Activated T-helper 17 cell treated with anti-CD3 and anti-CD28 coated beads, Interleukin-2, amount 50 U/mL, for 72 hours (primary cell): ENCODE results near the gene PPP1CC. TPM values are rescaled to one million over a fixed set of nuclear protein-coding genes. Genes with fewer than 3 reads are reported as not detected.

Experiments
- ATAC-seq: fragments of 150-1000 bp; cut with Tn5 transposase; replicated peaks from 2 replicates; pipeline ENCODE4 v1.10.0; 2021; ENCODE audit warnings: mild to moderate bottlenecking, moderate library complexity
- H3K27ac Mint-ChIP-seq: one replicate; pipeline ENCODE4 v1.8.0; 2022; ENCODE audit warnings: mixed read lengths
- H3K27me3 Mint-ChIP-seq: one replicate; pipeline ENCODE4 v1.8.0; 2022; ENCODE audit warnings: mixed read lengths
- H3K36me3 Mint-ChIP-seq: one replicate; pipeline ENCODE4 v1.8.0; 2022; ENCODE audit warnings: low read depth, mild to moderate bottlenecking, mixed read lengths
- H3K4me1 Mint-ChIP-seq: one replicate; pipeline ENCODE4 v1.8.0; 2022; ENCODE audit warnings: mixed read lengths
- H3K4me3 Mint-ChIP-seq: one replicate; pipeline ENCODE4 v1.8.0; 2022; ENCODE audit warnings: mild to moderate bottlenecking, mixed read lengths
- H3K9me3 Mint-ChIP-seq: one replicate; pipeline ENCODE4 v1.8.0; 2022; ENCODE audit warnings: mixed read lengths
- total RNA-seq, 2 donors: library from RNA; stranded (reverse); gene quantifications; one replicate each; pipeline ENCODE4 v1.2.3, GENCODE V29; 2022

PPP1CC gene
- 100 to 1,000 TPM; 185 to 259 TPM for total RNA-seq

DNA sequence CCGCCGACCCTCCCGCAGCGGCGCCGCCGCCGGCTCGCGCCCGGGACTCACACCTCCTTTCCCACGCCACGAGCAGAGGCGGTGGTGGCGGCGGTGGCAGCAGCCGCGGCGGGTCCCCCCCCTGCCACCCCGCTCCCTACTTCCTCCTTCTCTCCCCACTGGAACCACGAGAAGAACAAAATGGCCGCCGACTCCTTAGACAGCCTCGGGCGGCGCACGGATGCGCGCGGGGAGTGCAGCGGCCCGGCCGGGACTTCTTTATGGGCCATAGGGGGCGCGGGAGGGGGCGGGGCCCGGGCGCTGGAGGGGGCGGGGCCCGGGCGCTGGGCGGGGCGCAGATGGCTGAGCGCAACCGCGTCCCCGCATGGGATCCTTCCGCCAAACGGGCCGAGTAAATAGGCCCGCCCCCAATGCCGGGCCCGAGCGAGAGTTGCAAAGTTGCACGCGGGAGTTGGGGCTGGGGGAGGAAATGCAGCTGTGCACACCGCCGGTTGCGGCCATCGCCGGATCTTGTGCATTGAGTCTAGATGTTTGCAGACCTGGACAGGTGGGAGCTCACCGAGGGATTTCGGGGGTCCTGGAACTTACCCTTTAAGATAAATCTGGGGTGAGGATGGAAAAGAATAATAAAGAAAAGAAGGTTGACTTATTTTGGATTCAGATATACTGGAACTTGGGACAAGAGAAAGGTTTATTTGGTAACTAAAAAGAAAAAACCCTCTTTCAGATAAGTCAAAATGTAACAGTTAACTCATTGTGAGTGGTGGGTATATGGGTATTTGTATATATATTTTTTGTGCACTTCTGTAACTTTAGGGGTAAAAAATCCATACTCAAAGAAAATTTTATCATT lies at the start of gene PPP1CC:
PPP1CC (minus strand) TSS at position 174 of the 853 bp plus-strand sequence. CDS start 184 bp downstream, outside the sequence.
- H3K4me1 Mint-ChIP-seq = peaks cover 33% of the 10 kb centered on the region
- H3K27me3 Mint-ChIP-seq = no peaks in the 10 kb centered on the region
- peaks cover 48% of the 10 kb centered on the region for H3K36me3 Mint-ChIP-seq
- peak within 1 kb of the TSS; percentile 97 for H3K27ac Mint-ChIP-seq
- H3K4me3 Mint-ChIP-seq = peak within 1 kb of the TSS; percentile 96
- ATAC-seq = peak; percentile 82
- H3K9me3 Mint-ChIP-seq = no peaks in the 10 kb centered on the region

DNA sequence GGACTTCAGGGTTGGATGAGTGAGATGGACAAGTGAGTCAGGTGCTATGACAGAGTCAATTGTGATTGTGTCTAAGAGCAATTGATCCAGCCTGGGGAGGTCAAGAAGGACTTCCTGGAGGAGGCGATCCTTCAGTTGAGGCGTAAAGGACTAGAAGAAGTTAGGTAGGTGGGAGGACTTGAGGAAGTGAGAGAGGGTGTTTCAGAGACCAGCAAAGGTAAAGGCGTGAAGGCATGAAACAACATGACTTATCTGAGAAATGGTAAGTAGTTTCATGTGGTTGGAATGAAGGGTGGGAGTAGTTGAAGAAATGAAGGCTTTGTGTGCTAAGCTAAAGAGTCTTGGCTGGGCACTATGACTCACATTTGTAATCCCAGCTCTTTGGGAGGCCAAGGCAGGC lies 48.9 kb upstream of the PPP1CC start:
- Mint-ChIP-seq H3K9me3 (no peaks in the 10 kb centered on the region), H3K4me1 (peaks cover 6% of the 10 kb centered on the region), H3K27me3 (no peaks in the 10 kb centered on the region), H3K36me3 (no peaks in the 10 kb centered on the region), H3K27ac (peak overlapping the region; percentile 49), H3K4me3 (peak overlapping the region; percentile 1)
- peak; percentile 92 for ATAC-seq

DNA sequence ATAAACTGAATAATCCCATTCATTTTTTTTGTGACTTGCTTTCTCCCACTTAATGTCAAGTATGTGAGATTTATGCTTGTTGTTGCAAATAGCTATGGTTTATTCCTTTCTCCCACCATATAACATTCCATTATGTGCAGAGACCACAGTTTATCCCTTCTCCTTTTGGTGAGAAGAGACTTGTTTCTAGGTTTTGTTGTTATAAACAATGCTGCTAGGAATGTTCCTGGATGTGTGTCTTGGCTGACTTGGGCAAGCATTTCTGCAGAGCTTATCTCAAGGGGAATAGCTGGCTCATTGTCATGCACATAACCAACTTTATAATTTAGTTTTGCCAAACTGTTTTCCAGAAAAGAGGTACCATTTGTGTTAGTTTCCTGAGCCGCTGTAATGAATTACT lies 47.6 kb upstream of the PPP1CC start:
- no peak overlapping the region for H3K4me3 Mint-ChIP-seq
- H3K27ac Mint-ChIP-seq = no peak overlapping the region
- no peak for ATAC-seq
- peaks cover 6% of the 10 kb centered on the region for H3K4me1 Mint-ChIP-seq
- H3K27me3 Mint-ChIP-seq = no peaks in the 10 kb centered on the region
- H3K36me3 Mint-ChIP-seq = no peaks in the 10 kb centered on the region
- H3K9me3 Mint-ChIP-seq = no peaks in the 10 kb centered on the region

DNA sequence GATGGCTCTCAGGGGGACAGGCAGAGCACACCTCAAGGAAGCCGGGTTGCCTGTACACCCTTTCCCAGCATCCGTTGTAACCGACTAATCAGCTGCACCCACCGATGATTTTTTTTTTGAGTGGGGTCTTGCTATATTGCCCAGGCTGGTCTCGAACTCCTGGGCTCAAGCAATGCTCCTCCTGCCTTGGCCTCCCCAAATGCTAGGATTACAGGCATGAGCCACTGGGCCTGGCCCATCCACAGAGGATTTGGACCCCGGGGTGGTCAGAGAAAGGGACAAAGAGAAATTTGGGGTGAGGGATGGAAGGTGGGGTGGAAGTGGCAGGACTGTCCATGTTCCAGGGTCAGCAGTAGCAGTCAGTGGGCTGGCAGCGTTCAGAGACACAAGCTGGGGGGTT lies 43.3 kb upstream of the PPP1CC start:
- Mint-ChIP-seq H3K4me1 (no peaks in the 10 kb centered on the region), H3K4me3 (no peak overlapping the region), H3K36me3 (no peaks in the 10 kb centered on the region), H3K9me3 (no peaks in the 10 kb centered on the region), H3K27me3 (no peaks in the 10 kb centered on the region), H3K27ac (no peak overlapping the region)
- no peak for ATAC-seq

DNA sequence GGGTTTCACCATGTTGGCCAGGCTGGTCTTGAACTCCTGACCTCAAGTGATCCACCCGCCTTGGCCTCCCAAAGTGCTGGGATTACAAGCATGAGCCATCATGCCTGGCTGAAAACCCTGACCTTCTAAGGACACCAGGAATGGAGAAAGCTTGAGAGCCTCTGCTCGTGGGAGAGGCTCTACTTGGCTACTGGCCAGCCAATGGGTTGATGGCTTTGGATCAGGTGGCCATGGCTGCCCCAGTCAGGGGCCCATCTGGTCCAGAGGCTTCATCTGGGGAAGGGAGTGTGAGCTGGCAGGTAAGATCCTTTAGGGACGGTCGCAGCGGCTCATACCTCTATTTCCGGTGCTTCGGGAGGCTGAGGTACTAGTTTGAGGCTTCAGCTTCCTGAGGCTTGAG lies 42.5 kb upstream of the PPP1CC start:
- Mint-ChIP-seq H3K36me3 (no peaks in the 10 kb centered on the region), H3K27me3 (no peaks in the 10 kb centered on the region), H3K4me3 (no peak overlapping the region), H3K9me3 (no peaks in the 10 kb centered on the region), H3K27ac (no peak overlapping the region), H3K4me1 (peaks cover 6% of the 10 kb centered on the region)
- ATAC-seq = no peak

DNA sequence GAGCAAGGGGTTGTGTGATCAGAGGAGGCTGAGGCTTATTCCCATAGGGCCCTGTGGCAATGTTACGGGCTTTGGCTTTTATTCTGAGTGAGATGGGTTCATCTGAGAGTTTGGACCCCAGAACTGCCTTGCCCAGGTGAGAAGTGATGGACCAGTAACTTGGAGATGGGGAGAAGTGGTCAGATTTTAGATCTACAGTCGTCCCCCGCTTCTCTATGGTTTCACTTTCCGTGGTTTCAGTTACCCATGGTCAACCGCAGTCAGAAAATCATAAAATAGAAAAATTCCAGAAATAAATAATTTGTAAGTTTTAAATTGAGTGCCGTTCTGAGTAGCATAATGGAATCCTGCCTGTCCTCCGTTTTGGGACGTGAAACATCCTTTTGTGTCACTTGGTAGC lies 40.2 kb upstream of the PPP1CC start:
- Mint-ChIP-seq H3K4me1 (peaks cover 24% of the 10 kb centered on the region), H3K4me3 (no peak overlapping the region), H3K9me3 (no peaks in the 10 kb centered on the region), H3K27ac (no peak overlapping the region), H3K27me3 (no peaks in the 10 kb centered on the region), H3K36me3 (no peaks in the 10 kb centered on the region)
- ATAC-seq = no peak

DNA sequence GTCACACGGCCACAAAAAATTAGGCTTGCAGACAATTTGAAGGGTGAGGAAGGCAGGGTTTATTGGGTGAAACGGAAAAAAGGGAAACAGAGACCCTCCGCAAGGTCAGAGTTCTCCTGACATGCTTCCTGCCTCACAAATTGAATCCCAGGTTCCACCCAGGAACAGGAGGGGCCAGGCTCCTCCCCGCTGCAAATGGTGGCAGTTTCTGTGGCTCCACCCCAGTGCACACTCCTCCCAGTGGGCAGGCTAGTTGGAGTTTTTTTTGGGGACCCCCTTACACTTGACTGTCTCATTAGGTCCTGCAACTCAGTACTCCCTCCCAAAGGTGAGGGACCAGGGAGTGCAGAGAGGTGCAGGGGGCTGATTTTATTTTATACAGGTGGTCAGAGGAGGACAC lies 39.4 kb upstream of the PPP1CC start:
- Mint-ChIP-seq H3K4me3 (no peak overlapping the region), H3K27ac (no peak overlapping the region), H3K36me3 (no peaks in the 10 kb centered on the region), H3K9me3 (no peaks in the 10 kb centered on the region), H3K27me3 (no peaks in the 10 kb centered on the region), H3K4me1 (peaks cover 24% of the 10 kb centered on the region)
- no peak for ATAC-seq

DNA sequence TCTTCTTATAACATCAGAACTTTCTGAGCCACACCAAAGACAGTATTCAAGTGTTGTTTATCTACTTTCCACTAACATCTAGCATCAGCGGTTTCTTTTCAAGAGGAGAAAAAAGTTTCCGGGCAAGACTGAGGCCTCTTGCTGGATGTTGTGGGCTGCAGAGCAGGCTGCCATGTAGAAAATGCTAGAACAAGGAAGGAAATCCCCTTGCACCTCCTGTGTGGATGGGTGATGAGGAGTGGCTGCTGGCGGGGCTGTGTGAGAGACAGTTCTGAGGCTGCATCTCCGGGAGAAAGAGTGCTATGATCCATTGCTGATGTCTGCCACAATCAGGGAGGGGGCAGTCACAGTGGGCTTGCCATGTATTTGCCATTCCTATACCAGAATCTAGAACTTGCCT lies 37.8 kb upstream of the PPP1CC start:
- Mint-ChIP-seq H3K36me3 (no peaks in the 10 kb centered on the region), H3K9me3 (no peaks in the 10 kb centered on the region), H3K4me1 (peaks cover 33% of the 10 kb centered on the region), H3K27ac (peak overlapping the region; percentile 92), H3K27me3 (no peaks in the 10 kb centered on the region), H3K4me3 (peak overlapping the region; percentile 60)
- ATAC-seq = peak; percentile 34

DNA sequence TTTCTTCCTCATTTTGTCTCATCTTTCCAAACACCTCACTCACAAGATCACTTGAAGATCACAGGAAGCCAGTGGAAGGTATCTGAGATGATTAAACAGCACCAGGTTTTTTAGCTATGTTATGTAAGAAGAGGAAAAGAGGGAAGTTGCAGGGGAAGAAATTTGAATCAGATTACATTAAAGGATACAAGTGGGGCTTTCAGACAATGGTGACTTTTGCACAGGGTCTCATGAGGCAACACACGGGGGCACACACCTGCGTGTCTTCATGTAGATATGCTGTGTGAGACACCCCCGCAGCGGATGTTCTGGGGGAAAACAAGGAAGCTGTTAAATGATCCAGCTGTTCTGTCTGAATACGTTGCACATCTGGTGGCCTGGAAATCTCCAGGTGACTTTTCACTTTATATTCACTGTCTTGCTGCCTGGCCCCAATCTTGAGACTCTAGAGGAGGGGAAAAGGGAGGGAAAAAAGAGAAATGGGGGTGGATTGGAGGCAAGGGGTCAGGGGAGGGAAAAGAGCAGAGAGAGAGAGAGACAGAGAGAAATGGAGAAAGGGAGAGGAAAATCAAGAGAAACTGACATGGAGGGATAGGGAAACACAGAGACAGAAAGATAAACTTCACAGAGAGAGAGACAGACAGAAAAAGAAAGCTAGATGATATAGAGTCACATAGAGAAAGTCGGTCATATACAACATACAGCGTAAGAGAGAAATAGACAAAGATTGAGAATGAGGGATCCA lies 36.3 kb upstream of the PPP1CC start:
- ATAC-seq = no peak
- peaks cover 37% of the 10 kb centered on the region for H3K4me1 Mint-ChIP-seq
- no peaks in the 10 kb centered on the region for H3K9me3 Mint-ChIP-seq
- no peaks in the 10 kb centered on the region for H3K36me3 Mint-ChIP-seq
- no peaks in the 10 kb centered on the region for H3K27me3 Mint-ChIP-seq
- H3K4me3 Mint-ChIP-seq = peak overlapping the region; percentile 60
- peak overlapping the region; percentile 92 for H3K27ac Mint-ChIP-seq

DNA sequence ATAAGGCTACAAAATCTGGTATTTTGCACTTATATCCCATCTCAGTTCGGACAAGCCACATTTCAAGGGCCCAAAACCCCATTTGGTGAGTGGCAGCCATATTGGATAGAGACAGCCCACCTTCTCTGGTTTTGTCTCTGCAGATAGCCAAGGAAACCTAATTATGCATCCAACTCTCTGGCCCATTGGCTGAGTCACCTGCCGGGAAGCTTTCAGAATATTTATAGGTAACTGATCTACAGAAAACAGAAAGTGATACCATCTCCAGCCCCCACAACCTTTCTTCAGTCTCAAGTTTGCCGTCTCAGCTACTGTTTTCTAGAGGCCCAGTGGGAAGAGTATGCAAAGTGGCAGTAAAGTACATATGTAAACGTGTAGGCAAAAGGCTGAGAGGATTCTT lies 33.7 kb upstream of the PPP1CC start:
- Mint-ChIP-seq H3K36me3 (no peaks in the 10 kb centered on the region), H3K9me3 (no peaks in the 10 kb centered on the region), H3K27me3 (no peaks in the 10 kb centered on the region), H3K4me3 (peak overlapping the region; percentile 60), H3K4me1 (peaks cover 47% of the 10 kb centered on the region), H3K27ac (peak overlapping the region; percentile 92)
- ATAC-seq = peak; percentile 89

DNA sequence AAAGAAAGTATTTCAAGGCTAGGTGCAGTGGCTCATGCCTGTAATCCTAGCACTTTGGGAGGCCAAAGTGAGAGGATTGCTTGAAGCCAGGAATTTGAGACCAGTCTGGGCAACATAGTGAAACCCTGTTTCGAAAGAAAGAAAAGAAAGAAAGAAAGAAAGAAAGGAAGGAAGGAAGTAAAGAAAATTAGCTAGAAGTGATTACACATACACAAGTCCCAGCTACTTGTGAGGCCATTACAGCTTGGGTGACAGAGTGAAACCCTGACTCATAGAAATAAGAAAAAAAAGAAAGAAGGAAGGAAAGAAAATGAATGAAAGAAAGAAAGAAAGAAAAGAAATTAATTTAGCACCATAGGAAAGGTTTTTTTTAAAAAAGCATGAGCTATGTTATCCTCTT lies 33.3 kb upstream of the PPP1CC start:
- peak; percentile 56 for ATAC-seq
- Mint-ChIP-seq H3K27ac (peak overlapping the region; percentile 92), H3K9me3 (no peaks in the 10 kb centered on the region), H3K4me1 (peaks cover 47% of the 10 kb centered on the region), H3K36me3 (no peaks in the 10 kb centered on the region), H3K27me3 (no peaks in the 10 kb centered on the region), H3K4me3 (peak overlapping the region; percentile 60)

DNA sequence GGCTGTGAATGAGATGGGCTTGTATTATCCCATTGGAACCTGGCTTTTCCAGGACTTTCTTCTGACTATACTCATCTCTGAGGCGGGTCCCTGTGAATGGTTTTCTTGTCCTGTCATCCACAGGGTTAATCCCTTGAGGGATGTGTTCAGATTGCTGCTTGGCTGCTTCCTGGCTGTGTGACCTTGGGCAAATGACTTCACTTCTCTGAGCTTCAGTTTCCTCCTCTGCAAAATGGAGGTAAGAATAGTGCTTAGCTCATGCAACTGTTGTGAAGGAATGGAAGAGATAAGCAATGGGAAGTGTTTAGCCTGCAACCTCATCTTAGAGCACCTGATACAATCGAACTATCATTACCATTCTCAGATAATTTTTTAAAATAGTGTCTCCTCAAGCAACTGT lies 32.1 kb upstream of the PPP1CC start:
- no peak for ATAC-seq
- peaks cover 37% of the 10 kb centered on the region for H3K4me1 Mint-ChIP-seq
- no peaks in the 10 kb centered on the region for H3K27me3 Mint-ChIP-seq
- peak overlapping the region; percentile 27 for H3K27ac Mint-ChIP-seq
- H3K36me3 Mint-ChIP-seq = no peaks in the 10 kb centered on the region
- peak overlapping the region; percentile 9 for H3K4me3 Mint-ChIP-seq
- H3K9me3 Mint-ChIP-seq = no peaks in the 10 kb centered on the region

DNA sequence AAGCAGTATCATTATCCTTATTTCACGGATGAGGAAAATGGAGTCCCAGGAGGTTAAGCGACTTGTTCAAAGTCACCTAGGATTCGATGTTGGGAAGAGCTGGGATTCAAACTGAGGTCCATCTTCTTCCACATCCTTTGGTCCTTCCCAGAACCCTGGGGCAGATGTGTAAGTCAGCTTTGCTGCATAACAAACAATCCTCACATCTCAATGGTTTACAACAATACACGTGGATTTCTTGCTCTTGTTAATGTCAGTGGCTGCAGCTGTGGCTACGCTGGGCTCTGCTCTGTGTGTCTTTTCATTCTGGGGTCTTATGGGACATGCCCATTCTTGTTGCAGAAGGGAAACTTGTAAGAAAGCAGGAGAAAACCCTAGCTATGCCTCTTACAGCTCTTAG lies 26.3 kb upstream of the PPP1CC start:
- Mint-ChIP-seq H3K27me3 (no peaks in the 10 kb centered on the region), H3K9me3 (no peaks in the 10 kb centered on the region), H3K4me1 (peaks cover 10% of the 10 kb centered on the region), H3K27ac (no peak overlapping the region), H3K36me3 (no peaks in the 10 kb centered on the region), H3K4me3 (no peak overlapping the region)
- ATAC-seq = no peak

DNA sequence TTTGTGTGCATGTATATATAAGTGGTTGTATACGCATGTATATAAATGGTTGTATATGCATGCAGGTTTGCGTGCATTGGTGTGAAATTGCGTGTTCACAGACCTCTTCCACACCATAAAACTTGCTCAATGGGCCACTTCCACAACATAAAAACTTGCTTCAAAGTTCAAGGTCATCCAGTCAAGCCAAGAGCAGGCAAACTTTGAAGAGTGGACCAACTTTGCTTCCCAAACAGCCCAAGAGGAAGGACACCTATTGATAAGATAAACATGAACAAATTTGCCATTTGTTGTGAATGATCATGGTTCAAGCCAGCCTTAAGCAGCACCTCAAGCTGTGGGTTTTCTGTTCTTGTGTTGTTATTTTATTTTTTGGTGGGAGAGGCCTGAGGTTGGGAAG lies 25.2 kb upstream of the PPP1CC start:
- Mint-ChIP-seq H3K4me3 (no peak overlapping the region), H3K27me3 (no peaks in the 10 kb centered on the region), H3K9me3 (no peaks in the 10 kb centered on the region), H3K27ac (no peak overlapping the region), H3K4me1 (peaks cover 7% of the 10 kb centered on the region), H3K36me3 (no peaks in the 10 kb centered on the region)
- no peak for ATAC-seq
